Left ventricle myocardium inferior (tissue), 1 donor: ENCODE data around the gene TAS2R60. TPM values are rescaled to one million over a fixed set of nuclear protein-coding genes. Genes with fewer than 3 reads are reported as not detected.

ENCODE experiments used
- DNase-seq: peaks from one replicate; pipeline ENCODE4 v3.0.0-alpha.2; 2020
- H3K27ac ChIP-seq: fragments of 200-600 bp; replicated peaks from 2 replicates; pipeline ENCODE4 v1.8.0; 2021
- H3K27me3 ChIP-seq: fragments of 200-600 bp; 2 replicates; pipeline ENCODE4 v1.8.0; 2021; ENCODE audit warnings: low read depth
- H3K36me3 ChIP-seq: fragments of 200-600 bp; 2 replicates; pipeline ENCODE4 v1.8.0; 2021
- H3K4me1 ChIP-seq: fragments of 200-600 bp; 2 replicates; pipeline ENCODE4 v1.8.0; 2021
- H3K4me3 ChIP-seq: fragments of 200-600 bp; 2 replicates; pipeline ENCODE4 v1.8.0; 2021; ENCODE audit warnings: mild to moderate bottlenecking, moderate library complexity
- H3K9me3 ChIP-seq: fragments of 200-600 bp; replicated peaks from 2 replicates; pipeline ENCODE4 v1.8.0; 2021
- CTCF ChIP-seq: fragments of 200-600 bp; IDR thresholded peaks from 2 replicates; pipeline ENCODE4 v1.8.0; 2021; ENCODE audit warnings: antibody characterized with exemption, mild to moderate bottlenecking, borderline replicate concordance
- intact Hi-C: fragments of 100-400 bp; cut with micrococcal nuclease; formaldehyde crosslinking; loops from one replicate; pipeline ENCODE4 v1.11.0; 2022
- total RNA-seq: library from RNA; stranded (reverse); fragmentation: NEBNext Ultra II Directional; extraction: Animal tissue kit (Norgen Biotek cat#: 25700); gene quantifications from one replicate; pipeline ENCODE4 v1.2.1, GENCODE V29; 2021
- donor health status: DM: no; HTN: yes; CAD: no; lungs with severe emphysema.

Gene TAS2R60
- total RNA-seq, 1 donor from 2014 or later, result not detected

- intact Hi-C loops, result no loop called here
- H3K27me3 ChIP-seq, result peaks cover 33% of the 10 kb centered on the region
- no peaks in the 10 kb centered on the region for H3K9me3 ChIP-seq
- no peaks in the 10 kb centered on the region for H3K4me1 ChIP-seq
- H3K4me3 ChIP-seq, result no peak overlapping the region
- no peak overlapping the region for H3K27ac ChIP-seq
- no peak for DNase-seq
- H3K36me3 ChIP-seq, result no peaks in the 10 kb centered on the region
- no peak for TF ChIP-seq CTCF
These were observed 970 bp downstream of the TAS2R60 start for GRCh38 chr7:143444063-143444782.

GRCh38 chr7:143444785-143445184, 1.5 kb downstream of the TAS2R60 start:
- H3K27me3 ChIP-seq, result peaks cover 33% of the 10 kb centered on the region
- intact Hi-C loops, result no loop called here

GRCh38 chr7:143447466-143447865, 4.2 kb downstream of the TAS2R60 start:
- Histone ChIP-seq H3K36me3 (no peaks in the 10 kb centered on the region), H3K4me1 (no peaks in the 10 kb centered on the region), H3K4me3 (no peak overlapping the region), H3K27ac (no peak overlapping the region), H3K27me3 (peaks cover 33% of the 10 kb centered on the region), H3K9me3 (no peaks in the 10 kb centered on the region)
- intact Hi-C loops, result no loop called here
- DNase-seq, result no peak
- TF ChIP-seq CTCF, result no peak

More at GRCh38 chr7:143444785-143445184, 1.5 kb downstream of the TAS2R60 start:
- no peak for TF ChIP-seq CTCF
- H3K36me3 ChIP-seq, result no peaks in the 10 kb centered on the region
- no peaks in the 10 kb centered on the region for H3K9me3 ChIP-seq
- no peak overlapping the region for H3K4me3 ChIP-seq
- DNase-seq, result no peak
- no peaks in the 10 kb centered on the region for H3K4me1 ChIP-seq
- H3K27ac ChIP-seq, result no peak overlapping the region

GRCh38 chr7:143448429-143448828, 5.2 kb downstream of the TAS2R60 start:
- H3K27me3 ChIP-seq, result peaks cover 33% of the 10 kb centered on the region
- no peak for DNase-seq
- intact Hi-C loops, result no loop called here
- TF ChIP-seq CTCF, result no peak
- H3K4me3 ChIP-seq, result no peak overlapping the region
- H3K27ac ChIP-seq, result no peak overlapping the region
- no peaks in the 10 kb centered on the region for H3K36me3 ChIP-seq
- H3K9me3 ChIP-seq, result no peaks in the 10 kb centered on the region
- H3K4me1 ChIP-seq, result no peaks in the 10 kb centered on the region

GRCh38 chr7:143449793-143450192, 6.5 kb downstream of the TAS2R60 start:
- no peak for TF ChIP-seq CTCF
- intact Hi-C loops, result no loop called here
- H3K27me3 ChIP-seq, result peaks cover 33% of the 10 kb centered on the region
- DNase-seq, result no peak
- H3K27ac ChIP-seq, result no peak overlapping the region
- no peaks in the 10 kb centered on the region for H3K36me3 ChIP-seq
- no peaks in the 10 kb centered on the region for H3K4me1 ChIP-seq
- H3K9me3 ChIP-seq, result no peaks in the 10 kb centered on the region
- no peak overlapping the region for H3K4me3 ChIP-seq
